Stimulated activated naive CD8-positive, alpha-beta T cell treated with anti-CD3 and anti-CD28 coated beads, Interleukin-15, Interleukin-2, amounts not matched to agents 100 U/mL and 50 U/mL, for 24 hours (primary cell): ENCODE data around the gene EBF3.

Experiments used
- ATAC-seq: fragments of 150-1000 bp; cut with Tn5 transposase; one replicate; pipeline ENCODE4 v1.10.0; 2021
- DNase-seq: peaks from one replicate; pipeline ENCODE4 v3.0.0; 2021

Gene EBF3

DNA sequence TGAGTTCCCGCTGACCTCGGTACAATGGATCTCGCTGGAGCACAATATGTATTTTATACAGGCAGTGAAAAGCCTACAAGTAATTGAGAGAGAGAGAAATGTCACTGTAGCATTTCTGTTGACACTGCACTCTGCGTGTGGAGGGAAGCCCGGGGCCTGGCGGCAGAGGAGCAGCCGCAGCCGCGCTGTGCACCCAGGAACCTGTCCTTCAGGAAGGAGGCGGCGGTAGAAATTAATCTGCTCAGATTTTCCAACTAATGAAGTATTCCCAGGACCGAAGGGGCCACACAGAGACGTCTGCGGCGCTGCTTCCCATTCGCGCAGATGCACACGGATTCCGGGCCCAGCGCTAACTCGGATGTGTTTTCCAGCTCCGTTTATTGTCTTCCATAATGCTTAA is 170.1 kb downstream of the EBF3 start:
- DNase-seq, result no peak
- ATAC-seq, result no peak

DNA sequence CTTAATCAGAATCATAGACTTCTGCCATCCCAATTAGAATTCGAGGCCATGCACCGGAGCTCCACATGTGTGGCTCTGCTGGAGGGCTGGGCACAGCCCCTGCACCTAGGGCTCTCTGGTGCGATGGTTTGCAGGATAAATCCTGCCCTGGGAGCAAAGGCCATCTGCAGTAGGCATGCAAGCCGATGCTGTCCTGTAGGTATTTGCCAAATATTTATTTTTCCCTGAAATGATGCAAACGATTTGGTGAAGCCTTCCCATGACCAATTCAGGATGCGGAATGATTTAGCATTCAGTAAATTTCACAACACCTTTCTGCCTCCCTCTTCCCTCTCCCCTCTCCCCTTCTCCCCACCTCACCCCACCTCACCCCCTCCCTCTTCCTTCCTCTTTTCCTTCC is 170.6 kb downstream of the EBF3 start:
- DNase-seq, result no peak
- no peak for ATAC-seq

GRCh38 chr10:129792864-129793263 is 171.2 kb downstream of the EBF3 start:
- no peak for DNase-seq
- ATAC-seq, result no peak

GRCh38 chr10:129792141-129792540 is 171.9 kb downstream of the EBF3 start:
- DNase-seq (no peak), ATAC-seq (no peak)

- no peak for ATAC-seq
- DNase-seq, result no peak
Observed at GRCh38 chr10:129790715-129791446, 173.2 kb downstream of the EBF3 start.

DNA sequence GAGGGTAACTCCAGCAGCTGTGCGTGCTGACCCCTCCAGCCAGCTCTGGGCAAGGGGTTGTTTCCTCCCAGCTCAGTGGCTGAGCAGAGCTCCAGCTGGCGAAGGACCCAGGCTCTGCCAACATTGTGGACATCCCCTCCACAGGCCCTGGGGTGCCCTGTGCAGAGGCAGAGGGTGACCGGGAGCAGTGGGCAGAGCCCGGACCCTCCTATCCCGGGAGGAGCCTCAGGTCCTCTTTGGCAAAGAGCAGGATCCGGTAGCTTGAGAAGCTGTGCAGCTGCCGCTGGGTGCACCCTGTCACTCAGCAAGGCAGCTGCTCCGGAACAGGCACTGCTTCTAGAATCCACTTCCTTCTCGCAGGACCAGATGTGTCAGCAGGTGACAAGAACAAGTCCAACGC is 175.9 kb downstream of the EBF3 start:
- DNase-seq, result no peak
- no peak for ATAC-seq

DNA sequence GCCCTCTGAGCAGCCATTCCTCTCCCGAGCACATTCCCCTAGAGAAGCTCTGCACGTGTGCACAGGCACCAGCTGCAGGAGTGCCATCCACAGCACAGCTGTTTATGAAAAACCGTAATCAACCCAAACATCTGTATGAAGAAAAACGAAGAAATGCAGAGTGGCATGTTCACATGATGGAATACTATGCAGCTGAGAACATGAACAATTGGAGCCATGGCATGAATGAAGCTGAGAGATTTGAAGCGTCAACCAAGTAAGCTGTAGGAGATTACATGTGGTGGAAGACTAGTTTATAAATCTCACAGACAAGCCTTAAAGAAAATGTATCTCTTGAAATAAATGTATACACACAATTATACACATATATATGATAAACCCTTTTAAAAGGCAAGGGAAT is 176.5 kb downstream of the EBF3 start:
- ATAC-seq (no peak), DNase-seq (no peak)

GRCh38 chr10:129786216-129786615 is 177.9 kb downstream of the EBF3 start:
- no peak for ATAC-seq
- no peak for DNase-seq

GRCh38 chr10:129785536-129785981 is 178.5 kb downstream of the EBF3 start:
- no peak for ATAC-seq
- DNase-seq, result no peak
